GM10248 (cell line): ENCODE results near the gene PSTPIP1.

Experiments
- CTCF ChIA-PET: fragments of 300-600 bp; sonication (Branson Sonifier 250); formaldehyde crosslinking; extraction: SDS; loops from one replicate; lab custom pipeline; 2021; ENCODE audit warnings: antibody characterized with exemption; lab: Yijun Ruan, JAX
- POLR2A ChIA-PET: fragments of 350-650 bp; sonication (Branson Sonifier 250); formaldehyde crosslinking; extraction: SDS; loops from one replicate; lab custom pipeline; 2020; ENCODE audit warnings: antibody characterized with exemption; lab: Yijun Ruan, JAX
- DNase-seq: peaks from one replicate; pipeline ENCODE4 v3.0.0; 2012; ENCODE audit errors: extremely low spot score
- TF ChIP-seq, protein P1 (sequence below): IDR thresholded peaks from 2 replicates; pipeline ENCODE4 v1.5.1; 2012; ENCODE audit warnings: mild to moderate bottlenecking, low read depth; ENCODE audit errors: extremely low read depth, missing control alignments, control extremely low read depth

The PSTPIP1 gene

DNA sequence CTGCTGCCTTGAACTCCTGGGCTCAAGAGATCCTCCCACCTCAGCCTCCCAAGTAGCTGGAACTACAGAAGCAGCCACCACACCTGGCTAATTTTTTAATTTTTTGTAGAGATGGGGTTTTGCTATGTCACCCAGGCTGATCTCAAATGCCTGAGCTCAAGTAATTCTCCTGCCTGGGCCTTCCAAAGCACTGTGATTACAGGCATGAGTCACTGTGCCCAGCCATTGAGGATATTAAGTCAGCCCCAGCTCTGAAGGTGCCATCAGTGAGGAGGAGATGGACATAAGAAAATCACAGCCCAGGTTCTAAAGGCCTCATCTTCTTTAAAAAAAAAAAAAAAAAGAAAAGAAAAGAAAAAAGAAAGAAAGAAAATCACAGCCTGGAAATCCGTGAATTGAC, 26.6 kb upstream of the PSTPIP1 start:
- ChIA-PET POLR2A (no interaction called here), CTCF (interaction anchor here (0.7 kb wide), 1 partner anchor 1066 kb away, joined by 3 read pairs; no protein-coding TSS in a partner anchor)
- TF ChIP-seq, protein P1, sequence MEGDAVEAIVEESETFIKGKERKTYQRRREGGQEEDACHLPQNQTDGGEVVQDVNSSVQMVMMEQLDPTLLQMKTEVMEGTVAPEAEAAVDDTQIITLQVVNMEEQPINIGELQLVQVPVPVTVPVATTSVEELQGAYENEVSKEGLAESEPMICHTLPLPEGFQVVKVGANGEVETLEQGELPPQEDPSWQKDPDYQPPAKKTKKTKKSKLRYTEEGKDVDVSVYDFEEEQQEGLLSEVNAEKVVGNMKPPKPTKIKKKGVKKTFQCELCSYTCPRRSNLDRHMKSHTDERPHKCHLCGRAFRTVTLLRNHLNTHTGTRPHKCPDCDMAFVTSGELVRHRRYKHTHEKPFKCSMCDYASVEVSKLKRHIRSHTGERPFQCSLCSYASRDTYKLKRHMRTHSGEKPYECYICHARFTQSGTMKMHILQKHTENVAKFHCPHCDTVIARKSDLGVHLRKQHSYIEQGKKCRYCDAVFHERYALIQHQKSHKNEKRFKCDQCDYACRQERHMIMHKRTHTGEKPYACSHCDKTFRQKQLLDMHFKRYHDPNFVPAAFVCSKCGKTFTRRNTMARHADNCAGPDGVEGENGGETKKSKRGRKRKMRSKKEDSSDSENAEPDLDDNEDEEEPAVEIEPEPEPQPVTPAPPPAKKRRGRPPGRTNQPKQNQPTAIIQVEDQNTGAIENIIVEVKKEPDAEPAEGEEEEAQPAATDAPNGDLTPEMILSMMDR, result no peak
- DNase-seq, result no peak

DNA sequence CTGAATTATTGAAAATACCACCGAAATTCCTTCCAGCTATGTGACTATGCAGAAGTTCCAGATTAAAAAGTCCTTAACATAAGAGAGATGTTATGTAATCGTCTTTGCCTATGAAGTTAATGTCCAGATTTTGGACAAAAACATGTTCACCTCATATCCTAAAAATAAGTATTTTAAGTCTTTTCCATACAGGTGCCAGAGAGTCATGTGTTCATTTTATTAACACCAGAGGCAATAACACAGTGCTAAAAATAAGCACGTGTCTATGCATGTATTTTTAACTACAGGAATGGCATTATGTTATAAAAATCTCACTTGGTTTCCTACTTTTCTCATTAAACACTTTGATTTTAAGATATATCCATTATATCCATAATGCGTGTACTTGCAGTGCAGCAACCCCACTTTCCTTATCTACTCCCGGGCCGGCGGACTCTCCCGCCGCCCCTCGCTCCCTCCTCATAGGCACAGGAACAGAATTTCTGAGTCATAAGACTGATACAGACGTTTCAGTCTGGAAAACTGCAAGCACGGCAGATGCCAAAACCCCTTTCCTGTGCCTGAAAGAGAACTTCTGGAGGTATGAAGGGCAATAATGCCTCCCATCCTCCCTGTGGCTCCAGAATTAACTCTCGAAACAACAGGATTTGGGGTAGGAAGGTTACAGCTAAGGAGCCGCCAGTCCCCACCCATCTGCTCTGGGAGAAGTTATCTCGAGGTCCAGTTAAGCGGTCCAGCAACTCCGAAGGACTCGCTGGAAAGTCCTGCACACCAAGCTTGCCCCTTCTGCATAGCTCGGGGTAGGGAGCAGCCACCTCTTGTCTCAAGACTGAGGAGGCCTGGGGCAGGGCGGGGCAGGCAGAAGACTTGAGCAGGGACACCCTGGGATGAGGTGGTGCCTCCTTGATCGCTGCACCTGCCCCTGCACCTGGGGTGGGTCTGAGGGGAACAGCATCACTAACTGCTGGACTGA, 22.3 kb upstream of the PSTPIP1 start:
- ChIA-PET CTCF (interaction anchor here (0.8 to 7.4 kb wide), 26 partner anchors 7 to 571 kb away, joined by 3 to 88 read pairs (median 5); partner anchors contain the start of gene PSTPIP1), POLR2A (no interaction called here)
- no peak for DNase-seq
- TF ChIP-seq, protein P1, result no peak

DNA sequence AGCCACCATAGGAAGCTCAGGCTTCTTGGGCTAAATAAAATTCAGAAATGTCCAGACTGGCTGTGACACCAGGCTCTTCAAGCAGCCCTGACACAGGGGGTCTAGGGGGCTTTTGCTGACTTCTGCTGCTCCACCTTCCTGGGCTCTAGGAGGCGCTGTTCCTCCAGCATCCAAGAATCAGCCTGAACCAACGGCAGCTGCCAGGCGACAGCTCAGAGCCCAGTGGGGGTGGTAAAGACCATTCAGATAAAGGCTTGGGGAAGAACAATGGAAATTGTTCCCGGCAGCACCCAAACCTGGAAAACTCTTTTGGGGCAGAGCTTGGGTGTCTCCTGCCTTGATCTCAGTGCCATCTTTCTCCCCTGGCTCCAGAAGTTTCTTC, 21.6 kb upstream of the PSTPIP1 start:
- ChIA-PET POLR2A (no interaction called here), CTCF (interaction anchor here (0.8 to 7.4 kb wide), 26 partner anchors 10 to 570 kb away, joined by 3 to 88 read pairs (median 5); partner anchors contain the start of gene PSTPIP1)
- TF ChIP-seq, protein P1, result peak; percentile 65
- peak; percentile 66 for DNase-seq

DNA sequence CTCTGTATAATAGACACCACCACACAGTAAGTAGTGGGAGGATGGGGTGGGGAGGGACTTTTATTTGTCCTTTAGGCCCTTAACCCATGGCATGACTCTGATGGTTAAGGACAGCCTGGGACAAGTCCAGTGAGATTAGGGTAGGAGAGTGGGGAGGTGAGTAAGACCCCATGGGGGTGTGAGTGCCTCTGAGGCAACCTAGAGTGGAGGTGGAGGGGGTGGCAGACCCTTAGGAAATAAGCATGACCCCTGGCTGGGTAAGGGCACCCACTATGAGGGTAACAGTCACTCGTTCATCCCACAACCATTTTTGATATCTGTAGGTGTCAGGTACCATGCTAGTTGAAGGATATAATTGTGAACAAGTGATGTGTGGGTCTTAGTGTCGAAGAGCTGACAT, 21.0 kb upstream of the PSTPIP1 start:
- TF ChIP-seq, protein P1, result no peak
- POLR2A ChIA-PET, result no interaction called here
- CTCF ChIA-PET, result interaction anchor here (0.8 to 7.4 kb wide), 28 partner anchors 9 to 824 kb away, joined by 3 to 88 read pairs (median 5); partner anchors contain the start of gene PSTPIP1
- DNase-seq, result no peak

DNA sequence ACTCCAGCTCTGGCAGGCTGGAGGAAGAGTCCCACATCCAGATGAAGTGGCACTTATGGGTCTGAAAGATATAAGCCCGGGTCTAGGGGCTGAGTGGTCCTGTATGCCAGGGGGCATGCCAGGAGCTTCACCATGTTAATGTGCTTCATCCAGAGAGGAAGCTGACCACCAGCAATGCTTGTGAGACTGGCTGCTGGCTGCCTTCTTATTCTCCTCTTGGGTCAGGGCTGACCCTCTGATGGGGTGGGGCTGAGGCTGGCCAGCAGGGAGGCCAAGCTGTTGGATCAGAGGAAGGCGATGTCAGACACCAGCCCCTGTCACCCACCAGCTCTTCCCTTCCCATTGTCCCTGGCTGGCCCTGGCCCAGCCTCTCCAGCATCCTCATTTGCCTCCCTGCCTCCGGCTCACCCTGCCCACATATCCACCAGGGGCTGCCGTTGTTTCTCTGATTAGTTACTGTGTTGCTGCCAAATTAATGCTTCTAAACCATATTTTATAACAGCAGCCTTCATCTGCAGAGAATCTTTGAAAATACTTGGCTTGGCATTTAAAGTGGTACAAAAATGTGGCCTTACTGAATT, 20.4 kb upstream of the PSTPIP1 start:
- TF ChIP-seq, protein P1, result peak; percentile 19
- CTCF ChIA-PET, result interaction anchor here (0.9 to 7.4 kb wide), 14 partner anchors 9 to 825 kb away, joined by 3 to 88 read pairs (median 5); no protein-coding TSS in a partner anchor
- no peak for DNase-seq
- POLR2A ChIA-PET, result interaction anchor here (0.5 kb wide), 1 partner anchor 13 kb away, joined by 5 read pairs; no protein-coding TSS in a partner anchor

DNA sequence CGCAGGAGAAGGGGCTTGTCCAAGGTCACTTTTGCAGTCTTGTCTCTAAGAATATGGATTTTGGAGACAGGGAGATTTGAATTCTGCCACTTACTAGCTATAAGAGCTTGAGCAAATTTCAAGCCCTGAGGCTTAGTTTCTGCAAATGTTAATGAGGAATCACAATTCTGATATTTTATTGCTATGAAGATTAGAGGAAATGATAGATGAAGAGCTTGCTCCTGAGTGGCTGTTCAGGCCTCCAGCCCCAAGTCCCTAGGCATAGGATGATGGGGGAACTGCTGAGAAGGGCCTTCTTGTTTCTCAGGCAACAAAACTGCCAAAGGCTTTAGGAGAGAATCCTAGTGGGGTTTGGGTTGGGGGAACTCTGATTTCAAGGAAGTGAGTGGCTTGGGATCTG, 18.8 kb upstream of the PSTPIP1 start:
- ChIA-PET POLR2A (no interaction called here), CTCF (interaction anchor here (0.9 to 7.4 kb wide), 7 partner anchors 11 to 567 kb away, joined by 3 to 88 read pairs (median 3); no protein-coding TSS in a partner anchor)
- no peak for DNase-seq
- TF ChIP-seq, protein P1, result no peak
